ENCODE results near the gene CYTH1.

CYTH1 gene

GRCh38 chr17:78763561-78763960 is 18.5 kb downstream of the CYTH1 start:
- no peak overlapping the region for H3K4me3 ChIP-seq (ENCODE audit: low read depth, low read length)
- no peaks in the 10 kb centered on the region for H3K27me3 ChIP-seq (ENCODE audit: insufficient read depth, low read depth, severe bottlenecking)
- no peak for TF ChIP-seq CTCF (IDR thresholded peaks at IDR 0.05; ENCODE audit: low read depth, low read length)
- no peaks in the 10 kb centered on the region for H3K9me3 ChIP-seq (ENCODE audit: severe bottlenecking)
- DNase-seq: no peak
- no peak overlapping the region for H3K27ac ChIP-seq
- H3K36me3 ChIP-seq: peaks cover 16% of the 10 kb centered on the region

DNA sequence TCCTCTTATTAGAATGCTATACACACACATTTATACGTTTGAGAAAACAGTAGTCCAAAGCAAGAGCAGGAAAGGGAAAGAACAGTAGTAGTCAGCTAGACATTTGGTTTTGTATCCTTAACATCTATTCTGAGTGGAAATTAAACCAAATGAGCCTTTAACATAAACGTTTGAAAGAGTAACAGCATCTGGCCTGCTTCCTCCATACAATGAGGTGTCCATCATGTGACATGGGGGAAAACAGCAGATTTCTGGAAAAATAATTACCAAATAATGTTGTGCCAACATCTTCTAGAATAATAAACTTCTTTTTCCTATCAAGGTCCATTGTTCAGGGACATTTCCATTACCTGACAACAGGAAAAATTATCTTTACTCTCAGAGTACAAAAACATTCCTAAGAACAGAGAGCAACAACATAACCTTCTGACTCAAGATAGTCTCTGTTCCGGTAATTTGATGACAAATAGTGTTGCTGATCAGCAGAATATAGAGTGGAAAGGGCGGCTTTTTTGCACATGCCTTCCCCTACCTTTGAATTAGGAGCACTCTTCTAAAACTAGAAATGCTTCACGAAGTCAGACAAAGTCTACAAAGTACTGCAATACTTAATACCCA is 20.2 kb downstream of the CYTH1 start:
- H3K27ac ChIP-seq: no peak overlapping the region

GRCh38 chr17:78759969-78760352 is 22.1 kb downstream of the CYTH1 start:
- H3K36me3 ChIP-seq: peaks cover 16% of the 10 kb centered on the region
- TF ChIP-seq CTCF (IDR thresholded peaks at IDR 0.05; ENCODE audit: low read depth, low read length): no peak
- no peaks in the 10 kb centered on the region for H3K9me3 ChIP-seq (ENCODE audit: severe bottlenecking)
- H3K4me3 ChIP-seq (ENCODE audit: low read depth, low read length): no peak overlapping the region
- no peak for DNase-seq
- H3K27me3 ChIP-seq (ENCODE audit: insufficient read depth, low read depth, severe bottlenecking): no peaks in the 10 kb centered on the region
- no peak overlapping the region for H3K27ac ChIP-seq

More for the DNA sequence above, 20.2 kb downstream of the CYTH1 start:
- Histone ChIP-seq H3K9me3 (ENCODE audit: severe bottlenecking) (no peaks in the 10 kb centered on the region), H3K36me3 (peaks cover 16% of the 10 kb centered on the region), H3K4me3 (ENCODE audit: low read depth, low read length) (no peak overlapping the region), H3K27me3 (ENCODE audit: insufficient read depth, low read depth, severe bottlenecking) (no peaks in the 10 kb centered on the region)
- no peak for TF ChIP-seq CTCF (IDR thresholded peaks at IDR 0.05; ENCODE audit: low read depth, low read length)
- no peak for DNase-seq

- no peak for TF ChIP-seq CTCF (IDR thresholded peaks at IDR 0.05; ENCODE audit: low read depth, low read length)
- Histone ChIP-seq H3K9me3 (ENCODE audit: severe bottlenecking) (no peaks in the 10 kb centered on the region), H3K27ac (no peak overlapping the region), H3K4me3 (ENCODE audit: low read depth, low read length) (no peak overlapping the region), H3K36me3 (peaks cover 16% of the 10 kb centered on the region), H3K27me3 (ENCODE audit: insufficient read depth, low read depth, severe bottlenecking) (no peaks in the 10 kb centered on the region)
- no peak for DNase-seq
Observed at GRCh38 chr17:78759203-78759968, 22.7 kb downstream of the CYTH1 start.

DNA sequence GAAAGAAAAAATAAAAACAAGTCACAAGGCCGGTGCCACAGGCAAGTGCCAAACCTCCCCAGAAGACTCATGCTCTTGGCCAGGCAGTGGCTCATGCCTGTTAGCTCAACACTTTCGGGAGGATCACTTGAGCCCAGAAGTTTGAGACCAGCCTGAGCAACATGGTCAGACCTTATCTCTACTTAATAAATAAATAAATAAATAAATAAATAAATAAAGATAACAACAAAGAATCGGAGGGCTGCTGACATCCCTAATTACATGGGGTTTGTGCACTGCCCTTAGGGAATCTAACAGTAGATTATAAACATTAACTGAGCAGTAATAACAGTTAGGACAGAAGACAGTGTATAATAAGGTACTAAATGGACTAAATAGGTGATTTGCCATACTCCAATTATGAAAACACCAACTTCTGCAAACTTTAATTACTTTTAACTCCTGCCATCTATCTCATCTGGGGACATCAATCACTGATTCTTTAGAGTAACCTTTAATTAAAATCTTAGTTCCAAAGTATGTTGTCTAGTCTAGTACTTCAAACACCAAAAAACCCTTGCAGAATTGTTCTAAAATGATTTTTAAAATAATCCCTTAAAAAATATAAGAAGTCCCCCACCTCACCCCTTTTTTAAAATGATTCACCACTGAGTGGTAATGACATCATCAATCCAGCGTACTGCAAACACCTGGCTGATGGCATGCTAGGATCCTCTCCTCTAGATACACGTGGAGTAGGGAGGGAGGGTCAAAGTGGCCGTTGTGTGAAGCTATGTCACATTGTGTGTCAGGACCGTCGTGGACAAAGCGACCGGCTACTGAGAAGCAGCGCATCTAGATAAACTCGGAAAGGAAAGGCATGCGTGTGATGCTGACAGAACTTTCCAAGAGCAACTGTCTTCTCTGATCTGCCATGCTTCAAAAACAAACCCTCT is 28.5 kb downstream of the CYTH1 start:
- no peak for DNase-seq
- H3K4me3 ChIP-seq (ENCODE audit: low read depth, low read length): no peak overlapping the region
- no peaks in the 10 kb centered on the region for H3K9me3 ChIP-seq (ENCODE audit: severe bottlenecking)
- no peaks in the 10 kb centered on the region for H3K27me3 ChIP-seq (ENCODE audit: insufficient read depth, low read depth, severe bottlenecking)
- no peaks in the 10 kb centered on the region for H3K36me3 ChIP-seq
- no peak overlapping the region for H3K27ac ChIP-seq
- no peak for TF ChIP-seq CTCF (IDR thresholded peaks at IDR 0.05; ENCODE audit: low read depth, low read length)
